ENCODE measurements around the gene BRICD5. TPM values are rescaled to one million over a fixed set of nuclear protein-coding genes. Genes with fewer than 3 reads are reported as not detected.

BRICD5 gene
- polyA plus RNA-seq, 4 donors = 3.5 to 11.6 (median 8.2) TPM

- DNase-seq (ENCODE audit: low read depth in 4 of 4, low spot score in 2 of 4) = no peak
Measured at GRCh38 chr16:2186505-2186904, 24.2 kb downstream of the BRICD5 start.

GRCh38 chr16:2186064-2186463 lies 24.6 kb downstream of the BRICD5 start:
- no peak for DNase-seq (ENCODE audit: low read depth in 4 of 4, low spot score in 2 of 4)

GRCh38 chr16:2184962-2185361 lies 25.7 kb downstream of the BRICD5 start:
- no peak for DNase-seq (ENCODE audit: low read depth in 4 of 4, low spot score in 2 of 4)

- DNase-seq (ENCODE audit: low read depth in 4 of 4, low spot score in 2 of 4) = no peak
Measured at GRCh38 chr16:2184346-2184745, 26.3 kb downstream of the BRICD5 start.

- no peak for DNase-seq (ENCODE audit: low read depth in 4 of 4, low spot score in 2 of 4)
Measured at GRCh38 chr16:2183671-2184070, 27.0 kb downstream of the BRICD5 start.

- no peak for DNase-seq (ENCODE audit: low read depth in 4 of 4, low spot score in 2 of 4)
Measured at GRCh38 chr16:2181952-2182351, 28.7 kb downstream of the BRICD5 start.

- DNase-seq (ENCODE audit: low read depth in 4 of 4, low spot score in 2 of 4) = no peak
Measured at GRCh38 chr16:2180962-2181923, 29.4 kb downstream of the BRICD5 start.

- no peak for DNase-seq (ENCODE audit: low read depth in 4 of 4, low spot score in 2 of 4)
Measured at GRCh38 chr16:2180461-2180860, 30.2 kb downstream of the BRICD5 start.

- no peak for DNase-seq (ENCODE audit: low read depth in 4 of 4, low spot score in 2 of 4)
Measured at GRCh38 chr16:2179576-2179975, 31.1 kb downstream of the BRICD5 start.

- no peak for DNase-seq (ENCODE audit: low read depth in 4 of 4, low spot score in 2 of 4)
Measured at GRCh38 chr16:2179107-2179501, 31.6 kb downstream of the BRICD5 start.

- no peak for DNase-seq (ENCODE audit: low read depth in 4 of 4, low spot score in 2 of 4)
Measured at GRCh38 chr16:2178321-2179106, 32.1 kb downstream of the BRICD5 start.

- no peak for DNase-seq (ENCODE audit: low read depth in 4 of 4, low spot score in 2 of 4)
Measured at GRCh38 chr16:2177561-2177960, 33.1 kb downstream of the BRICD5 start.

- no peak for DNase-seq (ENCODE audit: low read depth in 4 of 4, low spot score in 2 of 4)
Measured at GRCh38 chr16:2177101-2177500, 33.6 kb downstream of the BRICD5 start.

- no peak for DNase-seq (ENCODE audit: low read depth in 4 of 4, low spot score in 2 of 4)
Measured at GRCh38 chr16:2176047-2176446, 34.6 kb downstream of the BRICD5 start.

GRCh38 chr16:2175454-2175853 lies 35.2 kb downstream of the BRICD5 start:
- DNase-seq (ENCODE audit: low read depth in 4 of 4, low spot score in 2 of 4) = no peak

GRCh38 chr16:2174396-2175131 lies 36.1 kb downstream of the BRICD5 start:
- no peak for DNase-seq (ENCODE audit: low read depth in 4 of 4, low spot score in 2 of 4)

GRCh38 chr16:2173916-2174315 lies 36.7 kb downstream of the BRICD5 start:
- no peak for DNase-seq (ENCODE audit: low read depth in 4 of 4, low spot score in 2 of 4)

- no peak for DNase-seq (ENCODE audit: low read depth in 4 of 4, low spot score in 2 of 4)
Measured at GRCh38 chr16:2173366-2173765, 37.3 kb downstream of the BRICD5 start.

- no peak for DNase-seq (ENCODE audit: low read depth in 4 of 4, low spot score in 2 of 4)
Measured at GRCh38 chr16:2172688-2173335, 37.9 kb downstream of the BRICD5 start.

GRCh38 chr16:2171601-2172178 lies 39.0 kb downstream of the BRICD5 start:
- DNase-seq (ENCODE audit: low read depth in 4 of 4, low spot score in 2 of 4) = no peak

All from left renal cortex interstitium (tissue), 4 donors.